Activated naive CD4-positive, alpha-beta T cell treated with anti-CD3 and anti-CD28 coated beads, Interleukin-2, amount 50 U/mL, for 72 hours (primary cell): ENCODE measurements around the gene CORIN. TPM values are rescaled to one million over a fixed set of nuclear protein-coding genes. Genes with fewer than 3 reads are reported as not detected.
"Not testable (repeated sequence)": the region's sequence is repeated elsewhere in the genome, so short reads cannot be mapped to it uniquely, and the experiment has no call there.

ENCODE experiments used
- ATAC-seq, 2 donors: fragments of 150-1000 bp; cut with Tn5 transposase; 2 replicates each; pipeline ENCODE4 v1.10.0; 2021; ENCODE audit warnings: mild to moderate bottlenecking in 2 of 2, moderate library complexity in 2 of 2
- DNase-seq, 2 donors: peaks; one replicate each; pipeline ENCODE4 v3.0.0; 2021 to 2022; ENCODE audit warnings: low spot score in 2 of 2
- H3K27ac Mint-ChIP-seq, 2 donors: one replicate each; pipeline ENCODE4 v1.8.0; 2022; ENCODE audit warnings: mild to moderate bottlenecking in 2 of 2, mixed read lengths in 2 of 2
- H3K36me3 Mint-ChIP-seq, 2 donors: one replicate each; pipeline ENCODE4 v1.8.0; 2022; ENCODE audit warnings: mixed read lengths in 2 of 2
- H3K9me3 Mint-ChIP-seq, 2 donors: one replicate each; pipeline ENCODE4 v1.8.0; 2022; ENCODE audit warnings: mixed read lengths in 2 of 2
- total RNA-seq, 2 donors: library from RNA; stranded (reverse); gene quantifications; one replicate each; pipeline ENCODE4 v1.2.3, GENCODE V29; 2022

The CORIN gene
- total RNA-seq, 2 donors from 2014 or later = 0.05 to 0.21 TPM

DNA sequence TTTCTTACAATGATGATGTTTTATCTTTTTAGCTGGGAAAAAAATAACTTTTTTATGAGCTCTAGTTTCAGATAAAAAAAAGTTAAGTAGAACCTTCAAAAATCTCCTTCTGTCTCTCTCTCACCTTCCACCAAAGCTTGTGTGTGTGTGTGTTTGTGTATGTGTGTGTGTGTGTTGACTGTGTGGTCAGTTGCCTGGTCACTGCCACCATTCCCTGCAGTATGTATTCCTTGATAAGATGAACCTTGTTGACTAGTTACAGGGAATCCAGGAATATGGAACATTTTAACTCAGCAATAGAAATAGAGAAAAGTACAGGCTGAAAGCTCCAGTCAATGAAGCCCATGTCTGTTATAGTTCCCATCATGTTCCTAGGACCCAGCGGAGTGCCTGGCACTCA is 143.5 kb downstream of the CORIN start:
- Mint-ChIP-seq H3K27ac (no peak overlapping the region), H3K9me3 (no peaks in the 10 kb centered on the region), H3K36me3 (no peaks in the 10 kb centered on the region)
- DNase-seq (no peak), ATAC-seq (no peak)

DNA sequence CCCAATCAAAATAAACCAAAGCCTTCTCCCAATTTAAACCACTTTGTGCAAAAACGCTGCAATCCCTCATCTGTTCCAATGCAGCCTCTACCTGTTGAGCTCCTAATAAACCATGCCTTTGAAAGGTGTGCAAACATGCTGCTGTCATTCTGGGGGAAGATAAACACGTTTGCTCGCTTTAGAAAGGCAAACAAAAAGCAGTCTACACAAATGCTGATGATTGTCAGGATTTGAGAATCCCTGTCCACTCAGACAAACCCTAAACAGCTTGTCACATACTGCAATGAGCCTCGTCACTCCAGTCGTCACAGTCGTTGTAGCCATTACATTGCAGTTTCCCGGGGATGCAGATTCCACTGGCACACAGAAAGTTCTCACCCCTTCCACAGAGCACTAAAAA is 145.2 kb downstream of the CORIN start:
- H3K36me3 Mint-ChIP-seq = no peaks in the 10 kb centered on the region
- no peaks in the 10 kb centered on the region for H3K9me3 Mint-ChIP-seq
- ATAC-seq = no peak
- DNase-seq = no peak
- H3K27ac Mint-ChIP-seq = no peak overlapping the region

DNA sequence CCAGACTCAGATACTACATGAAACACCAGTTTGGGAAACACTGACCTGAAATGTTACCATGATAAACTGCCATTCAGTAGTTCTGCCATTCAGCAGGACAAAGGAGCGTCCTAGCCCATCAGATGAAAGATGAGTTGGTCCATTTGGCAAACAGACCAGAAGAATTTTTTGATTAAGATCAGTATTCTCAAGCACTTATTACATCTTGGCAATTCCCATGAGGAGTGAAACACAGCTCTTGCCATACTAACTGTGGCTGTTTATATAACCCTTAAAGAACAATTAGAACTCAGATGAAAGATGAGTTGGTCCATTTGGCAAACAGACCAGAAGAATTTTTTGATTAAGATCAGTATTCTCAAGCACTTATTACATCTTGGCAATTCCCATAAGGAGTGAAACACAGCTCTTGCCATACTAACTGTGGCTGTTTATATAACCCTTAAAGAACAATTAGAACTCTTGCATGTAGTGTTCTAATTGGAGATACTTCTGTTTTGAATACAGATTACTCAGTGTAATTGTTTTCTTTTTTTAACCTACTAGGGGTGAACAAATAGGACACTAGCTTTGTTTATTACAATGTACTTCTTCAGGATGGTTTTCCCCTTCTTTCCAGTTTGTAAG is 146.0 kb downstream of the CORIN start:
- ATAC-seq, H3K36me3 Mint-ChIP-seq, H3K27ac Mint-ChIP-seq, H3K9me3 Mint-ChIP-seq, DNase-seq: not testable (repeated sequence)

DNA sequence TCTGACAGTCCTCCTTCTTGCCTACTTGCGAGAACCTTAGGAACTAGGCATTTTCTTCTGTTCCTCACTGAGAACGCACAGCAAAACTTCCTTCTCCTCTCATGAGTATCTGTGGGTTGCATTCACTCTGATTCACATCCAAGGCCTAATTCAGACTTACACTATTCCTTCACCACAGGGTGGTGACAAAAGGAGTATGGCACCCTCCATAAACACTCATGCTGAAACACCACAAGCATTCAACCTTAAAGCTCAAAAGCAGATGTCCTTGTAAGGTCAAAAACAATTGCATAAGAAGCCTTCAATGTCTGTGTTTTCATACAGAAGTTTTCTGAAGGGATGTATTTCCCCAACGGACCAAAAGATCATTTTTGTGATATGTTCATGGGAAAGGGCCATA is 147.3 kb downstream of the CORIN start:
- Mint-ChIP-seq H3K27ac (no peak overlapping the region), H3K9me3 (no peaks in the 10 kb centered on the region), H3K36me3 (no peaks in the 10 kb centered on the region)

DNA sequence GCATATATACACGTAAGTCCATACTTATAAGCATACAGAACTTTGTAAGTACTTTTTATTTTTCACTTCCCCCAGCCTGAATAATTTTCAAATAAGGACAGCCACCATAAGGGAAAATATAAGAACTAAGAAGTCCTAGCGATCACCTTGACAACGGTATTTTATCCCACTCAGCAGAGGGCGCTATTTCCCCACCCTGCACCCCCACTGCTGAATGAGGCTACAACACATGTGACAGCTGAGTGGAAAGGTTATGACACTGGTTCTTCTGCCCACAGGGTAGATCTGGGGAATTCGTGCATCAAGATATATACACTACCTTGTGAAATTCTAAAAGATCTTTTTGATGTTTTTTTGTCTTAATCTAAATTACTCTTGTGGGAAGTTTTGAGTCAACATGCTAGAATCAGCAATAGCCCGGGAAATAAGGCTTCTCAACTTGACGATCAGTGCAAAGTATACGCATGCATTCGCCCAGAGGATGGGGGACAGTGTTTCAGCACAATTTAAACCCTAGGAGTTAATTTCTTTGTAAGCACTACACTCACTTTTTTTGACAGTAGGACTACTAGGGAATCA is 151.5 kb downstream of the CORIN start:
- no peaks in the 10 kb centered on the region for H3K36me3 Mint-ChIP-seq
- DNase-seq (peak in 1 of 2 donors; percentile 75), ATAC-seq (peak; percentile 88 to 89)
- H3K9me3 Mint-ChIP-seq = no peaks in the 10 kb centered on the region
- H3K27ac Mint-ChIP-seq = no peak overlapping the region

More for the DNA sequence above, 147.3 kb downstream of the CORIN start:
- DNase-seq (no peak), ATAC-seq (no peak)

DNA sequence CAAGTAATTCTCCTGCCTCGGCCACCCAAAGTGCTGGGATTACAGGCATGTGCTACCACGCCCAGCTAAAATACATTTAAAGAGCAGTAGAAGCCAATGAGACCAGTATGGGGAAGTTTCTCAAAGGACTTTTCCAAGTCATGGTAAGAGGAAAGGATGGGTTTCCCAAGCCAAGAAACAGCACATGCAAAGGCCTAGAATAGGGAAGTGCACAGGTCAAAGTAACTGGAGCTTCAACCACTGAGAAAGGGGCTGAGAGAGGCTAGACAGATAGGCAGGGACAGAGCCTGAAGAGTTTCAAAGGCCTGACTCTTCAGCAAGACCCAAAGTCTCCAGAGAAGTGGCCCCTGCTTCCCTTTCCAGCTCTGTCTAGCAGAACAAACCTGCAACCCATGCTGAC is 162.1 kb downstream of the CORIN start:
- Mint-ChIP-seq H3K9me3 (no peaks in the 10 kb centered on the region), H3K27ac (no peak overlapping the region), H3K36me3 (no peaks in the 10 kb centered on the region)

DNA sequence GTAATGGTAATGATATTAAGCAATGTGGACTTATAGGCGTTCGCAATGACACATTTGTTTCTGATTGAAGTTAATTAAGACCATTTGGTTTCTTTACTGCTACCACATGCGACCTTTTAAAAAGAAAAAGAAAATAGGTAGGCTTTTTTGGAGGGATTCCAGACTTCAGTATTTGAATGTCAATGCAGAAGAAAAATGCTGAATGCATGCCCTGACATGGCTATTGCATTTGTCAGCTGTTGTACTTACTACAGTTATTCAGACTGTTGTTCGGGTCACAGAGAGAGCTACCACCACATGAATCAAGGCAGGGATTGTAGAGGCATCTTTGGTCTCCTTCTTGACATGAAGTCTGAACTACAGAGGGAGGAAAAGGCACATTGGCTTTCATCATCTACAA is 163.7 kb downstream of the CORIN start:
- DNase-seq (no peak), ATAC-seq (no peak)
- Mint-ChIP-seq H3K36me3 (no peaks in the 10 kb centered on the region), H3K27ac (no peak overlapping the region), H3K9me3 (no peaks in the 10 kb centered on the region)

More for the DNA sequence above, 162.1 kb downstream of the CORIN start:
- ATAC-seq = no peak
- no peak for DNase-seq

DNA sequence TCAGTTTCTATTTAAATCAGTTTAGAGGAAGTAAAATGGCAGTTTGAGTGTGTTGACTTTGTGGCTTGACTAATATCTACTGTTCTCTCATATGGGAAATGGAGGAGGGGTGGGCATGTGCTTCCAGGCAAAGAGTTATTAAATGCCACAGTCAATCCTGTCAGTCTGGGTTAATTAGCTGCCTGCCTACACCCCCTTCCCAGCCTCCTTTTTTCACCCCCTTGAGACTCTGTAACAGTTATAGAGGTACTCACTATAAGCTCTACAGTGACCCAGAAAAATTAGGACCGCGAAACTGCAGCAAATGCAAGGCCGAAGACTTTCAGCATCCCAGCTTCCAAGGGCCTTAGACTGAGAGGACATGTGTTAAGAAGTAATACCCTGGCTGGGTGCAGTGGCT is 165.2 kb downstream of the CORIN start:
- no peak overlapping the region for H3K27ac Mint-ChIP-seq
- ATAC-seq = no peak
- H3K9me3 Mint-ChIP-seq = no peaks in the 10 kb centered on the region
- no peaks in the 10 kb centered on the region for H3K36me3 Mint-ChIP-seq
- DNase-seq = no peak

DNA sequence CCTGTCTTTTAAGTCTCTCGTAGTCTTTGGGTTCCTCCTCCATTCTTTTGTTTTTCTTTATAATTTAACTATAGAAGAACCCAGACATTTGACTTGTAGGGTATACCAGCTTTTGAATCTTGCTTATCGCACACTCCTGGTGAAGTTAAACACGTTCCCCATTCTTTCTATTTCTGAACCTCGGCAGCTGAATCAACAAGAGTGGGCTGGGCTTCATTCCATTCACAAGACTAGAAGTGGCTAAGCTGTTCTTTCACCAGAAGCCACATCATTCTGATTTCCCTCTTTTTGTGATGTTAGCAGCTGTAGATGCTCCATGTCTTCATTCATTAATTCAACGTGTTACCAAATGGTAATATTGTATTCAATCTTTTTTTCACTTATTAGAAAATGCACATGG is 167.9 kb downstream of the CORIN start:
- Mint-ChIP-seq H3K9me3 (no peaks in the 10 kb centered on the region), H3K27ac (no peak overlapping the region), H3K36me3 (no peaks in the 10 kb centered on the region)
- DNase-seq (no peak), ATAC-seq (no peak)

DNA sequence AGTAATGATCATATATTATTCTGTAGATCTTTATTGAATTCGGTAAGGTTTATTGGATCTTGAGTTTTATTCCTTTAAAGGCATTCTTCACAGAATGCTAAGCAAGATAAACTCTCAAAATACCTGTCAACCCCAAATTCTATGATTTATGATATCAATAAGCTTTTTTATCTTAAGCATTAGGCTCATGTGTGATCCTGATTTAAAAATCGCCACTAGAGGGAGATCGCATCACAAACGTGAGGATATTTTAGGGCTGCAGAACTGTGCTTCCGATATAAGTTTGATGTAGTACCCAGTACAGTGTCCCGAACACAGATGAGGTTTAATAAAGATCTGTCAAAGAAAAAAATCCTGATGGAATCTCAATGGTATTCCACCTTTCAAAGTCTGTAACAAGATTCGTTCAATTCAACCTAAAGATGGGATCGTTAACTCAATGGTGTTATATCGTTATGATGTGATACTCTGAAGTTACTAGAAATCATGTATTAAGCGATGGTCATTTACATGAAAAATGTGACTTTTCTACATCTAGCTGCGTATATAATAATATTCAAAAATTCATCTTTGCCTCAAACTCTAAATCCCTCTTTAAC is 169.0 kb downstream of the CORIN start:
- no peaks in the 10 kb centered on the region for H3K36me3 Mint-ChIP-seq
- H3K9me3 Mint-ChIP-seq = no peaks in the 10 kb centered on the region
- ATAC-seq (peak in 1 of 2 donors; percentile 61), DNase-seq (peak in 1 of 2 donors; percentile 28)
- no peak overlapping the region for H3K27ac Mint-ChIP-seq

DNA sequence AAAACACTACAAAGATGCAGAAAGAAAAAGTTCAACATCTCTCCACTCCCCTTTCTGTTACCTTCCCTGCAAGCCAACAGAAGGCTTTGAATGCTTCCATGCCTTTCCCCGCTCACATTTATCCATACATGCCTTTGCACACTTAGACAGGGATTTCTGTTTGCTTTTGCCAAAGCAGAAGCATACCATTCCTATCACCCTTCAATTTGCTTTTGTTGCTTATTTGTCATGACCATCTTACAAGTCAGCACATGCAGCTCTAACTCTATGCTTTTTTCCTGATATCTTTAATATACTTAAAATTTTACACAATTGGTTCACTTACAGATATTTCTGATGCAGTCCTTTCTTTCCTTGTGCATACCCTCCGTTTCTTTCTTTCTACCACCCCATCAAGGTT is 169.6 kb downstream of the CORIN start:
- DNase-seq (no peak), ATAC-seq (no peak)
- H3K9me3 Mint-ChIP-seq = no peaks in the 10 kb centered on the region
- no peak overlapping the region for H3K27ac Mint-ChIP-seq
- H3K36me3 Mint-ChIP-seq = no peaks in the 10 kb centered on the region

DNA sequence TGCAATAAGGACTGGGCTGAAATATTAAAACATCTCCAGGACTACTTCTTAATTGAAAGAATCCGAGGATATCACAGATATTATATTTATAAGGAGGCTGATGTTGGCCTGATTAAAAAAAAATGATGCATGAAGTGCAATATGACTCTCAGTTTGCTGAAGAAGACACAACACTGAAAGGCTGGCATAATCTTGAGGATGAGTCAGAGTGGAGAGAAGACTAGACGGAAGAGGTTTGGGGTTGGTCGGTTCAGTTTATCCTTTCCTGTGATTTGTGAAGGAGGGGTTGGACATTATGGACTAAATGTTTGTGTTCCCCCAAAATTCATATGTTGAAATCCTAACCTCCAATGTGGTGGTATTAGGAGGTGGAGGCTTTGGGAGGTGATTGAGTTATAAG is 170.3 kb downstream of the CORIN start:
- Mint-ChIP-seq H3K27ac (no peak overlapping the region), H3K9me3 (no peaks in the 10 kb centered on the region), H3K36me3 (no peaks in the 10 kb centered on the region)
- ATAC-seq (no peak), DNase-seq (no peak)

DNA sequence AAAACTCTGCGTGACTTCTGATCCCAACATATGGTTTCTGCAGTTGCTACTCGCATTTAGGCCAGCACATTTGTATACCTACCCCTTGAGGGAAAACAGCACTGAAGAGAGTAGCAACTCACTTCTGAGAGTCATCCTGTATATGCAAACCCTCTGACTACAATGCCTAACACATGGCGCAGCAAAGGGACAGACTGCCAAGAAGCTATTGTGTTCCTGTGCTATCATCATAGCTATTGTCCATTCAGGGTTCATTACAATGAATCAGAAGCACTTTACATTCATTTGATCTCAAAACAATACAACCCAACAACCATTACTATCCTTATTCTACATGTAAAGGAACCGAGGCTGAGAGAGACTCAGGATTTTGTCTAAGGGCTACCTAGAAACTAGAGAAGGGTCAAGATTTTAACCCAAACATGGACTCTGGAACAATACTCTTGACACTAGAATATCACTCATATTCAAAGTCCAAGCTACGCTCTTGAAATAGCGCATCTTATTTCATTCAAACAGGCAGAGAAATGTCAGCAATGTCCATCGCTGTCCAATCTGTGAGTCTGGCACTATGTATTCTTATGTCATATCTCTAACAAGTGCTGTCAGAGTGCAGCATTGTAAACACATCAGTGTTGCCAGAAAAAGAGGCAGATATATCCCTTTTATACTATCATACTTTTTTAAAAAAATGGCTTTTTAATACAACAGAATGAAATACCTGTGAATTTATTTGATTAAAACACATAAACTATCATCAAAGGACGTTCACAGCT is 173.6 kb downstream of the CORIN start:
- H3K36me3 Mint-ChIP-seq = no peaks in the 10 kb centered on the region
- no peaks in the 10 kb centered on the region for H3K9me3 Mint-ChIP-seq
- DNase-seq = no peak
- H3K27ac Mint-ChIP-seq = no peak overlapping the region
- no peak for ATAC-seq

DNA sequence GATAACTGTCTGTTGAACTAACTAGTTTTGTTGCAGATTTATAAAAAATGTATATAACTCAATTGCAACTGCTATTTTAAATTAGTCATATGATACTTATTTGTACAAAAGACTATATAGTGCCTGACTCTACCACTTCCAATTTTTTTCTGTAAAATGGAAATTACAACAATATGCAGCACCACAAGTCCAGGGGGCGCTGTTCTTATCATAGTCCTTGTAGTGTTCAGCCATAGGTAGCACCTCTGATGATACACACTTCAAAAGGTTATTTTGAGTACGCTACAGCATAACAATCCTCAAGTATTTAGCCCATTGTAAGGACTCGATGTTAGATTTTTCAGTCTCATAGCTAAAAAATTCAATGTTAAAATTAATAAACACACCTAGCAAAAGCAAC is 174.9 kb downstream of the CORIN start:
- no peak for ATAC-seq
- H3K9me3 Mint-ChIP-seq = no peaks in the 10 kb centered on the region

DNA sequence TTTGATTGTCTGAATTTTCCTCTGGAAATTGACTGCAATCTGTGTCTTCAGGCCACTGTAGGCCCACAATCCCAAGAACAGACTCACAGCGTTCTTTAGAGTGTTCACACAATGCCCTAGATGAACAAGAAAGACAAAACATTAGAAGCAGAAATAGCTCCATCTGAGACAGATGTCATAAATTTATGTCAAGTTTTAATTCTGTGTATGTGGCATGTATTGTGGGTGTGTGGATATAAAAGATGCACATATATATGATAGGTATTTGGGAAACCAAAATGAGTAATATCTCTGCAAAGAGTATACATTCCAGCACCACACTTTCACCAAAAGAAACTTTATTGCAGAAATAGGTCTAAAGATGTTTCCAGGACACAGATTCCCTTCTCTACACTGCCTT is 176.1 kb downstream of the CORIN start:
- ATAC-seq = no peak
- Mint-ChIP-seq H3K36me3 (no peaks in the 10 kb centered on the region), H3K9me3 (no peaks in the 10 kb centered on the region)

More for the DNA sequence above, 174.9 kb downstream of the CORIN start:
- Mint-ChIP-seq H3K27ac (no peak overlapping the region), H3K36me3 (no peaks in the 10 kb centered on the region)
- DNase-seq = peak in 1 of 2 donors; percentile 47

DNA sequence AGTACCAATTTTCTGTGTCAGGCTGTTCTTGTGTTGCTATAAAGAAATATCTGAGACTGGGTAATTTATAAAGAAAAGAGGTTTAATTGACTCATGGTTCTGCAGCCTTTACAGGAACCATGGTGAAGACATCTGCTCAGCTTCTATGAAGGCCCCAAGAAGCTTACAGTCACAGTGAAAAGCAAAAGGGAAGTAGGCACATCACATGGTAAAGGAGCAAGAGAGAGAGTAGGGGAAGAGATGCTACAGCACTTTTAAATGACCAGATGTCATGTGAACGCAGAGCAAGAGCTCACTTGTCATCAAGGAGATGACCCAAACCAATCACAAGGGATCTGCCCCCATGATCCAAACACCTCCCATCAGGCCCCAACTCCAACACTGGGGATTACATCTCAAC is 178.5 kb downstream of the CORIN start:
- DNase-seq (no peak), ATAC-seq (no peak)
- Mint-ChIP-seq H3K27ac (no peak overlapping the region), H3K36me3 (no peaks in the 10 kb centered on the region), H3K9me3 (no peaks in the 10 kb centered on the region)

More for the DNA sequence above, 176.1 kb downstream of the CORIN start:
- no peak overlapping the region for H3K27ac Mint-ChIP-seq
- no peak for DNase-seq

DNA sequence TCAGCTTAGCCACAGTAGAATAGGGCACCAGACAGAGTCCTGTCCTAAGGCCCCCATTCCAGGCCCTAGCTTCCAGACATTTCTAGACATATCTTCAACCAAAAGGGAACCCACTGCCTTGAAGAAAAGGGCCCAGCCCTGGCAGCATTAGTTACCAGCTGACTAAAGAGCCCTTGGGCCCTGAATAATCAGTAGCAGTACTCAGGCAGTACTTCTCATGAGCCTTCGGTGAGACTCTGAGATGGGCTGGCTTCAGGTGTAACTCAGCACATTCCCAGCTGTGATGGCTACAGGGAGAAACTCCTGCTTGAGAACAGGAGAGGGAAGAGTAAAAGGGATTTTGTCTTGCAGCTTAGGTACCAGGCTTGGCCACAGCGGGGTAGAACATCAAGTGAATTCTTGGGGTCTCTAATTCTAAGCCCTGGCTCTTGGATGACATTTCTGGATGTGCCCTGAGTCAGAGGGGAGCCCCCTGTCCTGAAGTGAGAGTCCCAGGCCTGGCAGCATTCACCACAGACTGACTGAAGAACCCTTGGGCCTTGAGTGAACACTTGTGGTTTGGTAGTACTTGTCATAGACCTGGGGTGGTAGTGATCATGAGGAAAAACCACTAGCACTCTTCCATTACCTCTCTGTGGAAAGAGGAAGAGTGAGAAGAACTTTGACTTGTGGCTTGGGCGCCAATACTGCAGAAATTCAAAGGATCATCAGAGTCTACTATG is 182.7 kb downstream of the CORIN start:
- DNase-seq (no peak), ATAC-seq (peak in 1 of 2 donors; percentile 88)
- H3K9me3 Mint-ChIP-seq = no peaks in the 10 kb centered on the region
- no peak overlapping the region for H3K27ac Mint-ChIP-seq
- H3K36me3 Mint-ChIP-seq = no peaks in the 10 kb centered on the region
